ENCODE data around the gene ANXA5. TPM values are rescaled to one million over a fixed set of nuclear protein-coding genes. Genes with fewer than 3 reads are reported as not detected.

Gene ANXA5
- total and polyA plus RNA-seq, 2 of the 4 experiments (the other 2 are of a cell fraction): 780 to 1,448 TPM

GRCh38 chr4:121690001-121690400 is 6.8 kb downstream of the ANXA5 start:
- Histone ChIP-seq H3K9ac (ENCODE audit: low read depth, low read length) (peak overlapping the region; percentile 61), H4K91ac (ENCODE audit: insufficient read depth, low read depth, low read length) (peak overlapping the region; percentile 91), H3K56ac (ENCODE audit: extremely low read depth, insufficient read depth, low read length) (peak overlapping the region; percentile 68), H2AFZ (replicated peaks; ENCODE audit: low read length, poor library complexity) (no peak overlapping the region), H3K23ac (ENCODE audit: low read depth, low read length) (peak overlapping the region; percentile 93), H3K14ac (replicated peaks; ENCODE audit: low read depth, low read length) (peak overlapping the region; percentile 97), H3K4ac (ENCODE audit: low read depth, low read length) (peak overlapping the region; percentile 94), H3K4me3 (ENCODE audit: insufficient read depth, low read depth, low read length) (no peak overlapping the region), H3K36me3 (ENCODE audit: control insufficient read depth, insufficient read depth, low read length) (peaks cover 28% of the 10 kb centered on the region), H2BK5ac (ENCODE audit: low read depth, low read length, poor library complexity, severe bottlenecking) (peak overlapping the region; percentile 86), H2BK15ac (ENCODE audit: low read depth, low read length) (peak overlapping the region; percentile 76; the same call in 2 of the 3 replicates), H3K9me3 (ENCODE audit: control insufficient read depth, insufficient read depth, low read length) (no peaks in the 10 kb centered on the region), H3K79me1 (ENCODE audit: low read depth in 1 of 2, low read length in 2 of 2) (peaks cover 10 to 52% of the 10 kb centered on the region in 2 experiments), H3K18ac (ENCODE audit: low read depth, low read length) (peak overlapping the region; percentile 75), H2AK9ac (replicated peaks; ENCODE audit: low read depth, low read length, poor library complexity) (peak overlapping the region; percentile 29), H3K27ac (ENCODE audit: insufficient read depth, low read length) (peak overlapping the region; percentile 91), H3K4me1 (ENCODE audit: control insufficient read depth, insufficient read depth, low read length) (peaks cover 30% of the 10 kb centered on the region), H3K4me2 (ENCODE audit: low read depth, low read length) (peak overlapping the region; percentile 76), H4K8ac (ENCODE audit: low read depth in 2 of 2, low read length in 2 of 2) (peak overlapping the region; percentile 22 to 84), H4K20me1 (ENCODE audit: insufficient read depth, low read length) (peaks cover 89% of the 10 kb centered on the region), H4K5ac (ENCODE audit: low read depth, low read length) (peak overlapping the region; percentile 63), H2BK20ac (ENCODE audit: low read depth, low read length) (peak overlapping the region; percentile 30; the same call in 1 of the 2 replicates), H2AK5ac (ENCODE audit: low read depth, low read length) (peak overlapping the region; percentile 86), H3K9me1 (ENCODE audit: insufficient read depth, low read length) (peaks cover 34% of the 10 kb centered on the region), H3K27me3 (ENCODE audit: control insufficient read depth, insufficient read depth, low read length) (no peaks in the 10 kb centered on the region), H2BK120ac (ENCODE audit: low read depth, low read length) (peak overlapping the region; percentile 93)
- peak; percentile 86 for DNase-seq
- no TSS peak for BruUV-seq (replicated peaks)
- no CpG with 5 or more reads among the region's 2 CpGs for WGBS, 2 experiments (ENCODE audit: extremely low coverage in 2 of 2, insufficient read length in 1 of 2)
- in situ Hi-C loops (cut with MboI; ENCODE audit: low sequenced_read_pairs) (no loop called here), intact Hi-C loops (cut with micrococcal nuclease) (no loop called here), dilution Hi-C loops (cut with HindIII; ENCODE audit: low sequenced_read_pairs, unreplicated experiment) (no loop called here)
- ChIA-PET POLR2A (ENCODE audit: unreplicated experiment) (no interaction called here), CTCF (no interaction called here)
- TF ChIP-seq FOS (IDR thresholded peaks at IDR 0.05; ENCODE audit: low read depth, low read length) (peak; percentile 52; the same call in 1 of the 2 replicates), CEBPB (IDR thresholded peaks at IDR 0.05; ENCODE audit: low read depth, low read length) (no peak), RFX5 (IDR thresholded peaks at IDR 0.05; ENCODE audit: low read depth, low read length) (no peak), RCOR1 (IDR thresholded peaks at IDR 0.05; ENCODE audit: insufficient replicate concordance, low read length) (peak; percentile 49), POLR2A (IDR thresholded peaks at IDR 0.05; ENCODE audit: low read depth, low read length) (no peak; the same call in 1 of the 2 replicates), BHLHE40 (IDR thresholded peaks at IDR 0.05; ENCODE audit: low read depth, low read length) (no peak), ELK1 (IDR thresholded peaks at IDR 0.05; ENCODE audit: borderline replicate concordance, low read depth, low read length) (no peak), SMC3 (IDR thresholded peaks at IDR 0.05; ENCODE audit: low read depth, low read length) (no peak), MAFK (IDR thresholded peaks at IDR 0.05; ENCODE audit: low read depth, low read length) (peak; percentile 0; the same call in 1 of the 2 replicates), NFE2L2 (IDR thresholded peaks at IDR 0.05; ENCODE audit: low read depth, low read length) (no peak), RAD21 (IDR thresholded peaks at IDR 0.05; ENCODE audit: low read length) (no peak), MAZ (IDR thresholded peaks at IDR 0.05; ENCODE audit: borderline replicate concordance, low read depth, low read length) (no peak), CHD1 (IDR thresholded peaks at IDR 0.05; ENCODE audit: low read depth, low read length) (no peak), MXI1 (IDR thresholded peaks at IDR 0.05; ENCODE audit: borderline replicate concordance, low read depth, low read length) (0 out of 2 replicates have a peak, but pooled peaks have one; percentile 24)
- TF ChIP-seq, protein P1, sequence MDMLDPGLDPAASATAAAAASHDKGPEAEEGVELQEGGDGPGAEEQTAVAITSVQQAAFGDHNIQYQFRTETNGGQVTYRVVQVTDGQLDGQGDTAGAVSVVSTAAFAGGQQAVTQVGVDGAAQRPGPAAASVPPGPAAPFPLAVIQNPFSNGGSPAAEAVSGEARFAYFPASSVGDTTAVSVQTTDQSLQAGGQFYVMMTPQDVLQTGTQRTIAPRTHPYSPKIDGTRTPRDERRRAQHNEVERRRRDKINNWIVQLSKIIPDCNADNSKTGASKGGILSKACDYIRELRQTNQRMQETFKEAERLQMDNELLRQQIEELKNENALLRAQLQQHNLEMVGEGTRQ (IDR thresholded peaks at IDR 0.05; ENCODE audit: low read depth, low read length): no peak
- TF ChIP-seq, protein P2, sequence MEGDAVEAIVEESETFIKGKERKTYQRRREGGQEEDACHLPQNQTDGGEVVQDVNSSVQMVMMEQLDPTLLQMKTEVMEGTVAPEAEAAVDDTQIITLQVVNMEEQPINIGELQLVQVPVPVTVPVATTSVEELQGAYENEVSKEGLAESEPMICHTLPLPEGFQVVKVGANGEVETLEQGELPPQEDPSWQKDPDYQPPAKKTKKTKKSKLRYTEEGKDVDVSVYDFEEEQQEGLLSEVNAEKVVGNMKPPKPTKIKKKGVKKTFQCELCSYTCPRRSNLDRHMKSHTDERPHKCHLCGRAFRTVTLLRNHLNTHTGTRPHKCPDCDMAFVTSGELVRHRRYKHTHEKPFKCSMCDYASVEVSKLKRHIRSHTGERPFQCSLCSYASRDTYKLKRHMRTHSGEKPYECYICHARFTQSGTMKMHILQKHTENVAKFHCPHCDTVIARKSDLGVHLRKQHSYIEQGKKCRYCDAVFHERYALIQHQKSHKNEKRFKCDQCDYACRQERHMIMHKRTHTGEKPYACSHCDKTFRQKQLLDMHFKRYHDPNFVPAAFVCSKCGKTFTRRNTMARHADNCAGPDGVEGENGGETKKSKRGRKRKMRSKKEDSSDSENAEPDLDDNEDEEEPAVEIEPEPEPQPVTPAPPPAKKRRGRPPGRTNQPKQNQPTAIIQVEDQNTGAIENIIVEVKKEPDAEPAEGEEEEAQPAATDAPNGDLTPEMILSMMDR (conservative IDR thresholded peaks at IDR 0.05; ENCODE audit: low read depth, low read length): no peak
- ATAC-seq (ENCODE audit: low read depth): peak; percentile 27
